Fibroblast of the aortic adventitia (primary cell): Measurements from ENCODE around the gene PLPP2. TPM values are rescaled to one million over a fixed set of nuclear protein-coding genes. Genes with fewer than 3 reads are reported as not detected.
A peak's percentile ranks its signal among the peaks of the same experiment; 100 is the strongest.

Experiments
- DNase-seq: peaks from one replicate; pipeline ENCODE4 v3.0.0-alpha.2; 2010; ENCODE audit warnings: low read depth
- H3K4me3 ChIP-seq: 2 replicates; pipeline ENCODE4 v1.5.1; 2011; ENCODE audit warnings: low read depth, mild to moderate bottlenecking, control low read depth, low read length, moderate library complexity
- CTCF ChIP-seq: IDR thresholded peaks from 2 replicates; pipeline ENCODE4 v1.5.1; 2011; ENCODE audit warnings: mild to moderate bottlenecking, low read length, control low read depth, inconsistent platforms; ENCODE audit not compliant: insufficient read depth
- total RNA-seq: library from RNA; depleted of rRNA; stranded (reverse); fragments of >200 nt; gene quantifications from 2 replicates; pipeline ENCODE4 v1.2.3, GENCODE V29; 2012; ENCODE audit warnings: low replicate concordance

PLPP2 gene
- total RNA-seq, 1 donor: 16.6 TPM

GRCh38 chr19:279656-280055 is 11.5 kb downstream of the PLPP2 start:
- DNase-seq: no peak
- TF ChIP-seq CTCF: no peak
- H3K4me3 ChIP-seq: no peak overlapping the region

GRCh38 chr19:279231-279630 is 12.0 kb downstream of the PLPP2 start:
- H3K4me3 ChIP-seq: no peak overlapping the region
- no peak for DNase-seq
- TF ChIP-seq CTCF: no peak

- H3K4me3 ChIP-seq: no peak overlapping the region
- peak; percentile 33 for DNase-seq
- TF ChIP-seq CTCF: no peak
Measured at GRCh38 chr19:277581-278165, 13.5 kb downstream of the PLPP2 start.

- no peak overlapping the region for H3K4me3 ChIP-seq
- TF ChIP-seq CTCF: no peak
- DNase-seq: no peak
Measured at GRCh38 chr19:277131-277530, 14.1 kb downstream of the PLPP2 start.

GRCh38 chr19:275958-276646 is 15.1 kb downstream of the PLPP2 start:
- TF ChIP-seq CTCF: no peak
- DNase-seq: no peak
- H3K4me3 ChIP-seq: no peak overlapping the region

GRCh38 chr19:275000-275399 is 16.2 kb downstream of the PLPP2 start:
- no peak for TF ChIP-seq CTCF
- no peak for DNase-seq
- no peak overlapping the region for H3K4me3 ChIP-seq
